Measurements from ENCODE around the gene IL1RL2. TPM values are rescaled to one million over a fixed set of nuclear protein-coding genes. Genes with fewer than 3 reads are reported as not detected.

The IL1RL2 gene
- polyA plus RNA-seq, 1 donor = 0.34 TPM

- no peak for DNase-seq
Observed at GRCh38 chr2:102158011-102158755, 28.6 kb upstream of the IL1RL2 start.

- DNase-seq = no peak
Observed at GRCh38 chr2:102159295-102159694, 27.5 kb upstream of the IL1RL2 start.

GRCh38 chr2:102166189-102166845 is 20.5 kb upstream of the IL1RL2 start:
- peak; percentile 36 for DNase-seq

GRCh38 chr2:102168026-102168771 is 18.6 kb upstream of the IL1RL2 start:
- no peak for DNase-seq

- no peak for DNase-seq
Observed at GRCh38 chr2:102171946-102172345, 14.9 kb upstream of the IL1RL2 start.

- DNase-seq = no peak
Observed at GRCh38 chr2:102172745-102173144, 14.1 kb upstream of the IL1RL2 start.

GRCh38 chr2:102176172-102176571 is 10.7 kb upstream of the IL1RL2 start:
- DNase-seq = no peak

GRCh38 chr2:102177814-102178478 is 8.9 kb upstream of the IL1RL2 start:
- DNase-seq = no peak

- no peak for DNase-seq
Observed at GRCh38 chr2:102179061-102179460, 7.8 kb upstream of the IL1RL2 start.

- DNase-seq = no peak
Observed at GRCh38 chr2:102179788-102180686, 6.8 kb upstream of the IL1RL2 start.

GRCh38 chr2:102180687-102180999 is 6.2 kb upstream of the IL1RL2 start:
- no peak for DNase-seq

- DNase-seq = no peak
Observed at GRCh38 chr2:102181376-102181775, 5.4 kb upstream of the IL1RL2 start.

- DNase-seq = peak; percentile 36
Observed at GRCh38 chr2:102181919-102182635, 4.7 kb upstream of the IL1RL2 start.

- no peak for DNase-seq
Observed at GRCh38 chr2:102184018-102184417, 2.8 kb upstream of the IL1RL2 start.

- no peak for DNase-seq
Observed at GRCh38 chr2:102184568-102184967, 2.3 kb upstream of the IL1RL2 start.

GRCh38 chr2:102185347-102185746 is 1.5 kb upstream of the IL1RL2 start:
- DNase-seq = no peak

- DNase-seq = peak; percentile 38
Observed at GRCh38 chr2:102187496-102188150, 800 bp downstream of the IL1RL2 start.

GRCh38 chr2:102190430-102191107 is 3.7 kb downstream of the IL1RL2 start:
- DNase-seq = no peak

- DNase-seq = no peak
Observed at GRCh38 chr2:102191501-102191900, 4.7 kb downstream of the IL1RL2 start.

GRCh38 chr2:102193074-102193473 is 6.3 kb downstream of the IL1RL2 start:
- no peak for DNase-seq

Data from hindlimb muscle (tissue), 1 donor.